Right hindlimb (tissue), 1 donor: ENCODE data around the gene NCK1.

Source experiments
- DNase-seq: peaks from one replicate; pipeline ENCODE4 v3.0.0-alpha.2; 2018

The NCK1 gene

GRCh38 chr3:136989781-136990524 is 127.9 kb downstream of the NCK1 start:
- DNase-seq: no peak

GRCh38 chr3:136990826-136991225 is 128.8 kb downstream of the NCK1 start:
- no peak for DNase-seq

- no peak for DNase-seq
Measured at GRCh38 chr3:136992115-136992514, 130.1 kb downstream of the NCK1 start.

- DNase-seq: peak; percentile 58
Measured at GRCh38 chr3:136994772-136995516, 132.9 kb downstream of the NCK1 start.

DNA sequence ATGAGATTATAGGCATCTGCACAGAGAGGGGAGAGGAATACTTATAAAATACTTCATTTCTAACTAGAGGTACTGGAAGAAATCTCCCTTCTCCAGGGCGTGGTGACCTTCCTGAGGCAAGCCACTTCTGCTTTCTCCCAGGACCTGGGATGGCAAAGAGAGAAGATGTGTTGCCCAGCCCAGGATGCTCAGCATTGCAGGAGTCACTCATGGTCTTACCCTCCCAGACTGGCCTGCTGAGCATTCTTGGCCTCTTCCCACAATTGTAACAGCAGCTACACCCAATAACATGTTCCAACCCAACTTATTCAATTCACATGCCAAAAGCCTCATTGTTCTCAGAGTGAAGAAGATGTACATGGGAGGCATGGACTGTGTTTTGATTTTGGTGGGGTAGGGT is 133.6 kb downstream of the NCK1 start:
- DNase-seq: no peak
